Measurements from ENCODE around the gene PDE11A. TPM values are rescaled to one million over a fixed set of nuclear protein-coding genes. Genes with fewer than 3 reads are reported as not detected.
A peak's percentile ranks its signal among the peaks of the same experiment; 100 is the strongest.

PDE11A gene
- total and polyA plus RNA-seq, 4 donors, result 0.11 to 1.3 (median 0.25) TPM; not detected in 1

- TF ChIP-seq CTCF (IDR thresholded peaks at IDR 0.05; ENCODE audit: control extremely low read depth, extremely low read depth), result no peak
- Histone ChIP-seq H3K4me3 (no peak overlapping the region), H3K4me1 (ENCODE audit: control insufficient read depth in 5 of 5, insufficient read depth in 5 of 5, low read length in 5 of 5) (no peaks in the 10 kb centered on the region), H3K9me3 (ENCODE audit: control insufficient read depth in 4 of 4, insufficient read depth in 3 of 4, low read length in 3 of 4) (no peaks in the 10 kb centered on the region), H3K27me3 (ENCODE audit: control insufficient read depth in 3 of 3, insufficient read depth in 3 of 3, low read length in 2 of 3) (peaks cover 0 to 2% (median 0%) of the 10 kb centered on the region in 3 donors), H3K9ac (ENCODE audit: insufficient read depth in 1 of 2, low read length in 2 of 2) (no peak overlapping the region), H3K36me3 (ENCODE audit: control insufficient read depth in 4 of 4, insufficient read depth in 4 of 4, low read length in 4 of 4) (no peaks in the 10 kb centered on the region), H3K27ac (ENCODE audit: low read depth in 1 of 2, low read length in 1 of 2) (no peak overlapping the region)
- ATAC-seq (ENCODE audit: insufficient read depth, low FRiP score) (no peak), DNase-seq (peak in 1 of 3 donors; percentile 13)
- 47 to 73% methylated on average over 2 of the region's 2 CpGs for WGBS, 2 donors
These were observed 33.5 kb upstream of the PDE11A start for GRCh38 chr2:178106053-178106452.

- no peak for ATAC-seq (ENCODE audit: insufficient read depth, low FRiP score)
- Histone ChIP-seq H3K9me3 (ENCODE audit: control insufficient read depth in 4 of 4, insufficient read depth in 3 of 4, low read length in 3 of 4) (no peaks in the 10 kb centered on the region), H3K27ac (ENCODE audit: low read depth in 1 of 2, low read length in 1 of 2) (no peak overlapping the region), H3K4me3 (no peak overlapping the region), H3K4me1 (ENCODE audit: control insufficient read depth in 5 of 5, insufficient read depth in 5 of 5, low read length in 5 of 5) (no peaks in the 10 kb centered on the region), H3K27me3 (ENCODE audit: control insufficient read depth in 3 of 3, insufficient read depth in 3 of 3, low read length in 2 of 3) (peaks cover 0 to 2% (median 0%) of the 10 kb centered on the region in 3 donors), H3K9ac (ENCODE audit: insufficient read depth in 1 of 2, low read length in 2 of 2) (no peak overlapping the region), H3K36me3 (ENCODE audit: control insufficient read depth in 4 of 4, insufficient read depth in 4 of 4, low read length in 4 of 4) (no peaks in the 10 kb centered on the region)
- peak in 1 of 3 donors; percentile 15 for DNase-seq
- WGBS, 2 donors, result 59 to 78% methylated on average over 2 of the region's 2 CpGs
- TF ChIP-seq CTCF (IDR thresholded peaks at IDR 0.05; ENCODE audit: control extremely low read depth, extremely low read depth), result no peak
These were observed 33.0 kb upstream of the PDE11A start for GRCh38 chr2:178105566-178105965.

- ATAC-seq (ENCODE audit: insufficient read depth, low FRiP score), result no peak
- Histone ChIP-seq H3K9me3 (ENCODE audit: control insufficient read depth in 4 of 4, insufficient read depth in 3 of 4, low read length in 3 of 4) (no peaks in the 10 kb centered on the region), H3K9ac (ENCODE audit: insufficient read depth in 1 of 2, low read length in 2 of 2) (no peak overlapping the region), H3K4me3 (no peak overlapping the region), H3K27me3 (ENCODE audit: control insufficient read depth in 3 of 3, insufficient read depth in 3 of 3, low read length in 2 of 3) (peaks cover 0 to 2% (median 0%) of the 10 kb centered on the region in 3 donors), H3K4me1 (ENCODE audit: control insufficient read depth in 5 of 5, insufficient read depth in 5 of 5, low read length in 5 of 5) (no peaks in the 10 kb centered on the region), H3K36me3 (ENCODE audit: control insufficient read depth in 4 of 4, insufficient read depth in 4 of 4, low read length in 4 of 4) (no peaks in the 10 kb centered on the region), H3K27ac (ENCODE audit: low read depth in 1 of 2, low read length in 1 of 2) (no peak overlapping the region)
- no peak for DNase-seq
- WGBS, 2 donors, result 90 to 93% methylated on average over 3 of the region's 3 CpGs
- TF ChIP-seq CTCF (IDR thresholded peaks at IDR 0.05; ENCODE audit: control extremely low read depth, extremely low read depth), result no peak
These were observed 28.9 kb upstream of the PDE11A start for GRCh38 chr2:178101321-178102079.

Measured in lung (tissue), 12 donors.